Endodermal cell (in vitro differentiated cells): Measurements from ENCODE around the gene GLB1L. TPM values are rescaled to one million over a fixed set of nuclear protein-coding genes. Genes with fewer than 3 reads are reported as not detected.

Source experiments
- DNase-seq: peaks from one replicate; pipeline ENCODE4 v3.0.0-alpha.2; 2017
- H3K27ac ChIP-seq: 2 replicates; pipeline ENCODE4 v1.5.1; 2013; ENCODE audit warnings: mild to moderate bottlenecking, low read depth, low read length, moderate library complexity
- H3K27me3 ChIP-seq: 2 replicates; pipeline ENCODE4 v1.6.1; 2013; ENCODE audit warnings: mild to moderate bottlenecking, low read length, moderate library complexity; ENCODE audit not compliant: insufficient read depth, control insufficient read depth, poor library complexity, severe bottlenecking
- H3K36me3 ChIP-seq: 2 replicates; pipeline ENCODE4 v1.7.0; 2013; ENCODE audit warnings: mild to moderate bottlenecking, low read length, moderate library complexity; ENCODE audit not compliant: control insufficient read depth, insufficient read depth
- H3K4me1 ChIP-seq: one replicate; pipeline ENCODE4 v1.7.0; 2013; ENCODE audit warnings: low read length; ENCODE audit not compliant: control insufficient read depth, insufficient read depth
- H3K4me3 ChIP-seq: 2 replicates; pipeline ENCODE4 v1.5.1; 2013; ENCODE audit warnings: mild to moderate bottlenecking, low read length, moderate library complexity
- H3K9ac ChIP-seq: 2 replicates; pipeline ENCODE4 v1.6.1; 2013; ENCODE audit warnings: mild to moderate bottlenecking, low read length, moderate library complexity; ENCODE audit not compliant: poor library complexity, severe bottlenecking; ENCODE audit errors: extremely low read depth
- H3K9me3 ChIP-seq: 2 replicates; pipeline ENCODE4 v1.6.1; 2013; ENCODE audit warnings: mild to moderate bottlenecking, low read length, moderate library complexity; ENCODE audit not compliant: control insufficient read depth
- H3K27ac Mint-ChIP-seq: 2 replicates; pipeline ENCODE4 v1.8.0; 2020; ENCODE audit warnings: mixed read lengths
- H3K27me3 Mint-ChIP-seq: 2 replicates; pipeline ENCODE4 v1.8.0; 2021; ENCODE audit warnings: mild to moderate bottlenecking, mixed read lengths; ENCODE audit not compliant: insufficient read depth
- H3K36me3 Mint-ChIP-seq: 2 replicates; pipeline ENCODE4 v1.8.0; 2020; ENCODE audit warnings: low read depth, mixed read lengths
- H3K4me1 Mint-ChIP-seq: 2 replicates; pipeline ENCODE4 v1.8.0; 2020; ENCODE audit warnings: mixed read lengths
- H3K4me3 Mint-ChIP-seq: 2 replicates; pipeline ENCODE4 v1.8.0; 2020; ENCODE audit warnings: mild to moderate bottlenecking, moderate library complexity, mixed read lengths
- H3K9me3 Mint-ChIP-seq: 2 replicates; pipeline ENCODE4 v1.8.0; 2020; ENCODE audit warnings: mild to moderate bottlenecking, mixed read lengths
- CTCF ChIP-seq: fragments of 200-600 bp; sonication (generic); conservative IDR thresholded peaks from 2 replicates; pipeline ENCODE4 v1.5.0; 2021; ENCODE audit warnings: antibody characterized with exemption, mild to moderate bottlenecking
- WGBS, 2 experiments: methylation state at CpG; one replicate each; pipeline versions ENCODE4 v1.1.5 to v1.1.7; 2013; ENCODE audit warnings: missing lambda C conversion rate in 2 of 2, mixed read lengths in 1 of 2; ENCODE audit not compliant: insufficient coverage in 1 of 2, insufficient read length in 1 of 2; 5-methylcytosine and 5-hydroxymethylcytosine counted together
- total RNA-seq, 2 donors: library from RNA; stranded (reverse); fragmentation: NEBNext Ultra II Directional in 1 of 2; extraction: Animal tissue kit (Norgen Biotek cat#: 25700) in 1 of 2; gene quantifications; 2 replicates in 1 of 2; 3 replicates in 1 of 2; pipeline ENCODE4 v1.2.1, GENCODE V29; 2021

Gene GLB1L
- total RNA-seq, 2 donors from 2014 or later, result 9.7 to 13.8 TPM

- H3K4me1 ChIP-seq, result peaks cover 21% of the 10 kb centered on the region
- Mint-ChIP-seq H3K4me3 (no peak overlapping the region), H3K9me3 (no peaks in the 10 kb centered on the region), H3K27ac (peak overlapping the region; percentile 93), H3K36me3 (peaks cover 5% of the 10 kb centered on the region), H3K4me1 (peaks cover 26% of the 10 kb centered on the region), H3K27me3 (peaks cover 41% of the 10 kb centered on the region)
- no peak for TF ChIP-seq CTCF
- DNase-seq, result no peak
- no peak overlapping the region for H3K4me3 ChIP-seq
- H3K9ac ChIP-seq, result no peak overlapping the region
- H3K27ac ChIP-seq, result no peak overlapping the region
- H3K9me3 ChIP-seq, result no peaks in the 10 kb centered on the region
- 93 to 95% methylated on average over 18 to 22 of the region's 22 CpGs for WGBS, 2 experiments
- peaks cover 38% of the 10 kb centered on the region for H3K27me3 ChIP-seq
- peaks cover 14% of the 10 kb centered on the region for H3K36me3 ChIP-seq
Measured at GRCh38 chr2:219250049-219250781, 5.0 kb upstream of the GLB1L start.

- H3K36me3 Mint-ChIP-seq, result peaks cover 5% of the 10 kb centered on the region
- WGBS, 2 experiments, result 51 to 68% methylated on average over 4 to 7 of the region's 7 CpGs
- H3K9ac ChIP-seq, result no peak overlapping the region
- H3K4me1 ChIP-seq, result peaks cover 21% of the 10 kb centered on the region
- peaks cover 14% of the 10 kb centered on the region for H3K36me3 ChIP-seq
- DNase-seq, result peak; percentile 66
- H3K27me3 Mint-ChIP-seq, result peaks cover 33% of the 10 kb centered on the region
- H3K27ac ChIP-seq, result no peak overlapping the region
- peaks cover 30% of the 10 kb centered on the region for H3K27me3 ChIP-seq
- H3K9me3 ChIP-seq, result no peaks in the 10 kb centered on the region
- peak overlapping the region; percentile 17 for H3K4me3 ChIP-seq
- H3K4me1 Mint-ChIP-seq, result peaks cover 29% of the 10 kb centered on the region
- peak overlapping the region; percentile 42 for H3K4me3 Mint-ChIP-seq
- TF ChIP-seq CTCF, result no peak
- H3K27ac Mint-ChIP-seq, result peak overlapping the region; percentile 93
- H3K9me3 Mint-ChIP-seq, result no peaks in the 10 kb centered on the region
Measured at GRCh38 chr2:219249203-219249980, 4.1 kb upstream of the GLB1L start.

- Histone ChIP-seq H3K9ac (no peak overlapping the region), H3K4me1 (peaks cover 21% of the 10 kb centered on the region), H3K36me3 (peaks cover 14% of the 10 kb centered on the region), H3K4me3 (peak overlapping the region; percentile 17), H3K27ac (no peak overlapping the region), H3K27me3 (peaks cover 24% of the 10 kb centered on the region), H3K9me3 (no peaks in the 10 kb centered on the region)
- DNase-seq, result no peak
- Mint-ChIP-seq H3K36me3 (peaks cover 5% of the 10 kb centered on the region), H3K27ac (peak overlapping the region; percentile 93), H3K4me1 (peaks cover 30% of the 10 kb centered on the region), H3K4me3 (peak overlapping the region; percentile 42), H3K9me3 (no peaks in the 10 kb centered on the region), H3K27me3 (peaks cover 28% of the 10 kb centered on the region)
- no peak for TF ChIP-seq CTCF
- WGBS, 2 experiments, result 98% methylated on average over 2 of the region's 2 CpGs; no CpG with 5 or more reads in 1 of the 2 experiments
Measured at GRCh38 chr2:219248845-219249202, 3.6 kb upstream of the GLB1L start.
